ENCODE measurements around the gene SUMO2.
A peak's percentile ranks its signal among the peaks of the same experiment; 100 is the strongest.
"Not testable (repeated sequence)": the region's sequence is repeated elsewhere in the genome, so short reads cannot be mapped to it uniquely, and the experiment has no call there.

SUMO2 gene

DNA sequence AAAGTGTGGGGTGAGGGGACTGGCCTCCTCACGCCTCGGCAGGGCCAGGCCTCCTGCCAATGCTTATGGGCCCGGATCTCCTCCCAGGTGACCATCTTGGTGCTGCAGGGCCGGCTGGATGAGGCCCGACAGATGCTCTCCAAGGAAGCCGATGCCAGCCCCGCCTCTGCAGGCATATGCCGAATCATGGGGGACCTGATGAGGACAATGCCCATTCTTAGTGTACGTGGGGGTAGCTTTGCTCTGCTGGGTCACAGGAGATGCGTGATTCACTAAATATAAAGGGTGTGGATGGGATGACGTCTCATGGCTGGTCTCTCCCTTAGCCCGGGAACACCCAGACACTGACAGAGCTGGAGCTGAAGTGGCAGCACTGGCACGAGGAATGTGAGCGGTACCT, 42.3 kb upstream of the SUMO2 start:
- H3K4me3 ChIP-seq (replicated peaks; ENCODE audit: low read depth, low read length) = no peak overlapping the region

DNA sequence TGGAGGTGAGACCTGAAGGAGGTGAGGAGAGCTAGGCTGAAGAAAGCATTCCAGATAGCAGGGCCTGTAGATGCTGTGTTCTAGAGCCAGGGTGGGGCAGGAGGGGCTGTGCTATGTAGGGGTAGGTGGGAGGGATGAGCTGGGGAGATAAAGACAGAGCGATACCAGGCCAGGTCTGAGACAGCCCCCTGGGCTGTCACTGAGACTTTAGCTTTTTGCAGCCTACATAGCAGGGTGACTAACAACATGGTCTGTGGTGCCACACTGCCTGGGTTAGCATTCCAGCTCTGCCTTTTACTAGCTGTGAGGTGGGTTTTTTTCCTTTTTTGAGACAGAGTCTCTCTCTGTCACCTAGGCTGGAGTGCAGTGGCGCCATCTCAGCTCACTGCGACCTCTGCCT, 37.1 kb upstream of the SUMO2 start:
- DNase-seq (ENCODE audit: extremely low read depth, low read depth) = no peak
- no peak overlapping the region for H3K4me3 ChIP-seq (replicated peaks; ENCODE audit: low read depth, low read length)
- TF ChIP-seq, protein P1, sequence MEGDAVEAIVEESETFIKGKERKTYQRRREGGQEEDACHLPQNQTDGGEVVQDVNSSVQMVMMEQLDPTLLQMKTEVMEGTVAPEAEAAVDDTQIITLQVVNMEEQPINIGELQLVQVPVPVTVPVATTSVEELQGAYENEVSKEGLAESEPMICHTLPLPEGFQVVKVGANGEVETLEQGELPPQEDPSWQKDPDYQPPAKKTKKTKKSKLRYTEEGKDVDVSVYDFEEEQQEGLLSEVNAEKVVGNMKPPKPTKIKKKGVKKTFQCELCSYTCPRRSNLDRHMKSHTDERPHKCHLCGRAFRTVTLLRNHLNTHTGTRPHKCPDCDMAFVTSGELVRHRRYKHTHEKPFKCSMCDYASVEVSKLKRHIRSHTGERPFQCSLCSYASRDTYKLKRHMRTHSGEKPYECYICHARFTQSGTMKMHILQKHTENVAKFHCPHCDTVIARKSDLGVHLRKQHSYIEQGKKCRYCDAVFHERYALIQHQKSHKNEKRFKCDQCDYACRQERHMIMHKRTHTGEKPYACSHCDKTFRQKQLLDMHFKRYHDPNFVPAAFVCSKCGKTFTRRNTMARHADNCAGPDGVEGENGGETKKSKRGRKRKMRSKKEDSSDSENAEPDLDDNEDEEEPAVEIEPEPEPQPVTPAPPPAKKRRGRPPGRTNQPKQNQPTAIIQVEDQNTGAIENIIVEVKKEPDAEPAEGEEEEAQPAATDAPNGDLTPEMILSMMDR (IDR thresholded peaks at IDR 0.05; ENCODE audit: low read depth, low read length, missing control alignments) = no peak

More for the DNA sequence above, 42.3 kb upstream of the SUMO2 start:
- TF ChIP-seq, protein P1 (IDR thresholded peaks at IDR 0.05; ENCODE audit: low read depth, low read length, missing control alignments) = no peak
- no peak for DNase-seq (ENCODE audit: extremely low read depth, low read depth)

DNA sequence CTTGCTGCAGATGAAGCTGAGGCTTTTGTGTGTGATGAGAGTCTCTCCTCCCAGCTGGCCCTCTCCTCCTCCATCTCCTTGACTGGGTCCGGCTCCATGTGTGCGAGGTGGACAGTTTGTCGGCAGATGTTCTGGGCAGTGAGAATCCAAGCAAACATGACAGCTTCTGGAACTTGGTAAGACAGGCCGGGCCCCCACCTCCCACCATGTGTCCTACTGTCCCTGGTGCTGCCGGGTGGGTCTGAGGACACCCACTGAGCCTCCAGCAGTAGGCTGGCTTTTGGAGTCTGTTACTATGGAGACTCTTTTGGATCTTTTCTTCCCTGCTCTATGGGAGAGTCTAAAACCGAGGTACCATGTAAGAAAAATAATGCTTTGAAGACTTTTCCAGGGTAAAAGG, 35.4 kb upstream of the SUMO2 start:
- TF ChIP-seq, protein P1 (IDR thresholded peaks at IDR 0.05; ENCODE audit: low read depth, low read length, missing control alignments) = no peak
- no peak overlapping the region for H3K4me3 ChIP-seq (replicated peaks; ENCODE audit: low read depth, low read length)
- DNase-seq (ENCODE audit: extremely low read depth, low read depth) = no peak

GRCh38 chr17:75209061-75209460, 26.3 kb upstream of the SUMO2 start:
- H3K4me3 ChIP-seq (replicated peaks; ENCODE audit: low read depth, low read length) = no peak overlapping the region
- no peak for DNase-seq (ENCODE audit: extremely low read depth, low read depth)
- TF ChIP-seq, protein P1 (IDR thresholded peaks at IDR 0.05; ENCODE audit: low read depth, low read length, missing control alignments) = no peak

- no peak overlapping the region for H3K4me3 ChIP-seq (replicated peaks; ENCODE audit: low read depth, low read length)
- TF ChIP-seq, protein P1 (IDR thresholded peaks at IDR 0.05; ENCODE audit: low read depth, low read length, missing control alignments) = no peak
- no peak for DNase-seq (ENCODE audit: extremely low read depth, low read depth)
Measured at GRCh38 chr17:75208161-75208560, 25.4 kb upstream of the SUMO2 start.

- DNase-seq (ENCODE audit: extremely low read depth, low read depth) = no peak
- no peak overlapping the region for H3K4me3 ChIP-seq (replicated peaks; ENCODE audit: low read depth, low read length)
- TF ChIP-seq, protein P1 (IDR thresholded peaks at IDR 0.05; ENCODE audit: low read depth, low read length, missing control alignments) = no peak
Measured at GRCh38 chr17:75207760-75208159, 25.0 kb upstream of the SUMO2 start.

GRCh38 chr17:75207050-75207407, 24.3 kb upstream of the SUMO2 start:
- DNase-seq (ENCODE audit: extremely low read depth, low read depth) = not testable (repeated sequence)
- peak overlapping the region; percentile 93 for H3K4me3 ChIP-seq (replicated peaks; ENCODE audit: low read depth, low read length)

Measured in HFF-Myc (cell line).